ENCODE data around the gene HDAC9.

HDAC9 gene

DNA sequence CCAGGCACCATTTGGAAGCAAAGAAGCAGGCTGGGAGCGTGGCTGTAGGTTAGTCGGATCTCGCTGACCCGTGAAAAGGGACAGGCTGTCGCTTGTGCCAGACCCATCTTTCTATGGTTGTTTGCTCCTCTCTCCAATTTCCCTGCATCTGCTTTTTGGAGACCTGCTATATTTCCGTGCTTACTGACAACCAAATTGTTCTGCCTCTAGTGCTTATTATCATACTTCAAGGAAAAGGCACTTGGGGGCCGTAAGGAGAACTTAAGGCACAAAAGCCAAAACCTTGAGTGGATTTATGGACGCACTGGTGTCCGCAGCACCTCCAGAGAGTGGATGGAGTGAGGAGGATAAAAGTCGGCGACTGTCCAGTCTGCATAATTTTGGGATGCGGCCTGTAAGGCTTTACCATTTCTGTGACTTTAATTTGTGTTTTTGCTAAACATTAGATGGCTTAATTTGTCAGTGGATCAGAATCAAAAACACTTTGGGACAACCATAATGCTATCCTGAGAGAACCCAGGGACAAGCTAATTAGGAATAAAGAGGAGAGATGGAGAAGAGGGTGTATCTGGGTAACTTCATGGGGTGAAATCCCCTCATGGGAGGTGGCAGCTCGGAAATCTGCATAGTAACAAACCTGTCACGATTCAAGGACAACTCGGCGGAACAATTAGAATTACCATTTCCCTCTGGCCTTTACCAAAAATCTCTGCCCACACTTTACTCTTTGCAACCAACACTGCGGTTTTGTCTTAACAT, 206.7 kb downstream of the HDAC9 start:
- TF ChIP-seq, protein P1, sequence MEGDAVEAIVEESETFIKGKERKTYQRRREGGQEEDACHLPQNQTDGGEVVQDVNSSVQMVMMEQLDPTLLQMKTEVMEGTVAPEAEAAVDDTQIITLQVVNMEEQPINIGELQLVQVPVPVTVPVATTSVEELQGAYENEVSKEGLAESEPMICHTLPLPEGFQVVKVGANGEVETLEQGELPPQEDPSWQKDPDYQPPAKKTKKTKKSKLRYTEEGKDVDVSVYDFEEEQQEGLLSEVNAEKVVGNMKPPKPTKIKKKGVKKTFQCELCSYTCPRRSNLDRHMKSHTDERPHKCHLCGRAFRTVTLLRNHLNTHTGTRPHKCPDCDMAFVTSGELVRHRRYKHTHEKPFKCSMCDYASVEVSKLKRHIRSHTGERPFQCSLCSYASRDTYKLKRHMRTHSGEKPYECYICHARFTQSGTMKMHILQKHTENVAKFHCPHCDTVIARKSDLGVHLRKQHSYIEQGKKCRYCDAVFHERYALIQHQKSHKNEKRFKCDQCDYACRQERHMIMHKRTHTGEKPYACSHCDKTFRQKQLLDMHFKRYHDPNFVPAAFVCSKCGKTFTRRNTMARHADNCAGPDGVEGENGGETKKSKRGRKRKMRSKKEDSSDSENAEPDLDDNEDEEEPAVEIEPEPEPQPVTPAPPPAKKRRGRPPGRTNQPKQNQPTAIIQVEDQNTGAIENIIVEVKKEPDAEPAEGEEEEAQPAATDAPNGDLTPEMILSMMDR (IDR thresholded peaks at IDR 0.05; ENCODE audit: insufficient read depth, low read length, missing control alignments) = no peak
- no peak for DNase-seq (ENCODE audit: low read depth, low spot score)
- ChIA-PET POLR2A (no interaction called here), CTCF (interaction anchor here (0.5 kb wide), 1 partner anchor 9 kb away, joined by 3 read pairs; no protein-coding TSS in a partner anchor)
- no peak overlapping the region for H3K4me3 ChIP-seq (ENCODE audit: low read depth, low read length)

DNA sequence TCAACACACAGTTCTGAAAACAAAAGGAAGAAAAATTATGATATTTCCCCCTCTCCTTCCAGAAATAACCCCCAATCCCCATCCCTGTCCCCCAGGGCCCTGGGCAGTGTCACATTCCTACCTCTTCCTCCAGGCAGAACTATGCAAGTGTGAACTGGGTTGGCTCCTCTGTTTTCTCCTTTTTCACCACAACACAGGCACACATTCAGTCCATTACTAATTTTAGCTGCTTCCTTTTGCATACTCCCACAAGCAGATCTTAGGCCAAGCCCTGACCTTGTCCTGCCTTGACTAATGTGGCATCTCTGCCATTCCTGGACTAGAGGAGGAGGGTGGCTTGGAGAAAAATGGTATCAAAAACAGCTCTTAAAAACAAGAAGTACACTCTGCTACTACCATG, 208.1 kb downstream of the HDAC9 start:
- TF ChIP-seq, protein P1 (IDR thresholded peaks at IDR 0.05; ENCODE audit: insufficient read depth, low read length, missing control alignments) = no peak
- H3K4me3 ChIP-seq (ENCODE audit: low read depth, low read length) = no peak overlapping the region
- POLR2A ChIA-PET = no interaction called here
- CTCF ChIA-PET = interaction anchor here (1.0 kb wide), 1 partner anchor 10 kb away, joined by 3 read pairs; no protein-coding TSS in a partner anchor
- DNase-seq (ENCODE audit: low read depth, low spot score) = no peak

DNA sequence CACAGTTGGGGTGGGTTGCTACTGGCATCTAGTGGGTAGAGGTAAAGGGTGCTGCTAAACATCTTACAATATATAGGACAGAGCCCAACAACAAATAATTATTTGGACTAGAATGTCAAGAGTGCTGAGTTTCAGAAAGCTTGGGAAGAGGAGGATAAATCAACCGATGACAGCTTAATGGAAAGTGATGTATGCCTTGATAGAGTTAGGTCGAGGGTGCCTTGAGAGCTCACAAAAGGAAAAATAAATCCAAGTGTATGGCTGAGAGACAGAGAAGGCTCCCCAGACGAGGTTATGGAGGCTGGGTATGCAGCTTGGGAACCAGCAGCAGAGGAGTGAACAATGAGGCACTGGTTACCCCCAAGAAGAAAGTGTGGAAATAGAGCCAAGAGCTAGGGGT, 211.1 kb downstream of the HDAC9 start:
- no peak for DNase-seq (ENCODE audit: low read depth, low spot score)
- POLR2A ChIA-PET = no interaction called here

DNA sequence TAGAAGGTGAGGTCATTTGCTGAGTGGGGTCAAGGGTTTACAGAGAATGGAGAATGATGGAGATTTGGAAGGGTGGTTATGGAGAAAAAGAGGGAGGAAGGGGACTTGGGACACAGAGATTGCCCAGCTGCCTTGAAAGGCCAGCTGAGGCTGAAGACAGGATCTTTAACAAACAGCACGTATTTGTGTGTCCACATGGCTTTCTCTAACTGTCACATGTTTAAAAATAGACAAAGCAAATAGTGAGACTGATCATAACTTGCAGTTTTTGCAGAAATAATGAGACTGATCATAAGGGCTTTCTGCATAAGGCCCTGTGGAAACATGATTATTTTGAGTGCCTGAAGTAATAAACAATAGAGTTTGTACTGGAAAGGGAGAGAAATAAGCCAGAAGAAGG, 212.7 kb downstream of the HDAC9 start:
- ChIA-PET CTCF (no interaction called here), POLR2A (no interaction called here)
- no peak overlapping the region for H3K4me3 ChIP-seq (ENCODE audit: low read depth, low read length)
- TF ChIP-seq, protein P1 (IDR thresholded peaks at IDR 0.05; ENCODE audit: insufficient read depth, low read length, missing control alignments) = no peak
- no peak for DNase-seq (ENCODE audit: low read depth, low spot score)

More for the DNA sequence above, 211.1 kb downstream of the HDAC9 start:
- CTCF ChIA-PET = interaction anchor here (1.0 to 1.2 kb wide), 4 partner anchors 13 to 785 kb away, joined by 3 to 6 read pairs (median 3); no protein-coding TSS in a partner anchor
- TF ChIP-seq, protein P1 (IDR thresholded peaks at IDR 0.05; ENCODE audit: insufficient read depth, low read length, missing control alignments) = no peak
- no peak overlapping the region for H3K4me3 ChIP-seq (ENCODE audit: low read depth, low read length)

DNA sequence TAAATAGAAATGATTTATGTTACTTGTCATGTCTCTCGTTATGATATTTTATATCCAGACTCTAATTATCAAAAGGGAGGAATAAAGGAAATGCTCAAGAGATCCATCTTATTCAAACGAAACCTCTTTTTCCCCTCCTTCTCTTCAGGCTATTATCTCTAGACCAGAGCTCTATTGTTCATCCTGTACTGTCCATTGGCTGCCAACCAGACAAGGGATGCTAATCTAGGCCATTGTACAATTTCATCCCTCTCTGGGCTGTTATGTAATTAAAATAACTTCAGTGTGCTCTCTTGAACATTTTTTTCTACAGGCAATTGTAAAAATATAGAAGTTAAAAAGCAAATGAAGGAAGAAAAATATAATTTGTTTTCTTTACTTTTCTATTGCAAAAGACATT, 220.4 kb downstream of the HDAC9 start:
- TF ChIP-seq, protein P1 (IDR thresholded peaks at IDR 0.05; ENCODE audit: insufficient read depth, low read length, missing control alignments) = no peak

DNA sequence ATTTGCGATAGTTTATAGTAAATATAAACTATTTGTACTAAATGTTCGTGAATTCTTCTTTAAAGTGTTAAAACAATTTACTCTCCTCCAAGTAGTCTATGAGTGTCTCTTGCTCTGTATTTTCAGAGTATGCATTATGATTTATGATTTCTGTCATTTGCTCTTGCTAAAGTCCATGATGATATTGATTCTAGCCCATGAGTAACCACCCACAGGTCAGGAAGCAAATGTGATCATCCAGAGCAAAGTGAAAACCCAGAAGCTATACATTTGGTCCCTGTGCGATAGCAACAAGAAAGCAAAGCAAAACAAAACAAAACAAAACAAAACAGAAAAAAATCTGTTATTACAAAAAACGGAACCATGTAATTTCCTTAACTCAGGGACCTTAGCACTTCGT, 225.9 kb downstream of the HDAC9 start:
- H3K4me3 ChIP-seq (ENCODE audit: low read depth, low read length) = no peak overlapping the region
- POLR2A ChIA-PET = no interaction called here
- CTCF ChIA-PET = no interaction called here
- DNase-seq (ENCODE audit: low read depth, low spot score) = no peak
- TF ChIP-seq, protein P1 (IDR thresholded peaks at IDR 0.05; ENCODE audit: insufficient read depth, low read length, missing control alignments) = no peak

More for the DNA sequence above, 220.4 kb downstream of the HDAC9 start:
- ChIA-PET CTCF (no interaction called here), POLR2A (no interaction called here)
- no peak overlapping the region for H3K4me3 ChIP-seq (ENCODE audit: low read depth, low read length)
- no peak for DNase-seq (ENCODE audit: low read depth, low spot score)

All from AG04449 (cell line).